GM10266 (cell line): ENCODE measurements around the gene GPBAR1.
A peak's percentile ranks its signal among the peaks of the same experiment; 100 is the strongest.

Experiments used
- DNase-seq: peaks from one replicate; pipeline ENCODE4 v3.0.0; 2012; ENCODE audit errors: extremely low spot score
- TF ChIP-seq, protein P1 (sequence below): IDR thresholded peaks from 2 replicates; pipeline ENCODE4 v1.5.1; 2012; ENCODE audit warnings: mild to moderate bottlenecking, low read depth; ENCODE audit not compliant: control insufficient read depth, insufficient read depth; ENCODE audit errors: missing control alignments

Gene GPBAR1

DNA sequence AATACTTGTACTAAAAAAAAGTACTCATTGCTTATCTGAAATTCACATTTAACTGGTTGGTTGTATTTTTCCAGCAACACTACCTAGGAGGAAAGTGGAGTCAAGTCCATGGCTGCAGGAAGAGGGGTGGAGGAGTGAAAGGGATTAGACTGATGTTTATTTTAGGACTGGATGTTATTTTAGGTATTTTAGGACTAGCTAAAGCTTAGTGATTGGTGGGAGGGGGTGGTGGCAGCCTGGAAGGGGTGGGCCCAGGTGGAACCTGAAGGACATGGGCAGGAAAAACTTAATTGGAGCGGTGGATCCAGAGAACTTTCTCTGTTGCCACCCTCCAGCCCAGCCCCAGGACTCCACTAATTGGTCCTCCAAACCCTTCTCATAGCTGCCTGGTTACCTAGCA lies 35.4 kb downstream of the GPBAR1 start:
- TF ChIP-seq, protein P1, sequence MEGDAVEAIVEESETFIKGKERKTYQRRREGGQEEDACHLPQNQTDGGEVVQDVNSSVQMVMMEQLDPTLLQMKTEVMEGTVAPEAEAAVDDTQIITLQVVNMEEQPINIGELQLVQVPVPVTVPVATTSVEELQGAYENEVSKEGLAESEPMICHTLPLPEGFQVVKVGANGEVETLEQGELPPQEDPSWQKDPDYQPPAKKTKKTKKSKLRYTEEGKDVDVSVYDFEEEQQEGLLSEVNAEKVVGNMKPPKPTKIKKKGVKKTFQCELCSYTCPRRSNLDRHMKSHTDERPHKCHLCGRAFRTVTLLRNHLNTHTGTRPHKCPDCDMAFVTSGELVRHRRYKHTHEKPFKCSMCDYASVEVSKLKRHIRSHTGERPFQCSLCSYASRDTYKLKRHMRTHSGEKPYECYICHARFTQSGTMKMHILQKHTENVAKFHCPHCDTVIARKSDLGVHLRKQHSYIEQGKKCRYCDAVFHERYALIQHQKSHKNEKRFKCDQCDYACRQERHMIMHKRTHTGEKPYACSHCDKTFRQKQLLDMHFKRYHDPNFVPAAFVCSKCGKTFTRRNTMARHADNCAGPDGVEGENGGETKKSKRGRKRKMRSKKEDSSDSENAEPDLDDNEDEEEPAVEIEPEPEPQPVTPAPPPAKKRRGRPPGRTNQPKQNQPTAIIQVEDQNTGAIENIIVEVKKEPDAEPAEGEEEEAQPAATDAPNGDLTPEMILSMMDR = no peak
- DNase-seq = no peak

DNA sequence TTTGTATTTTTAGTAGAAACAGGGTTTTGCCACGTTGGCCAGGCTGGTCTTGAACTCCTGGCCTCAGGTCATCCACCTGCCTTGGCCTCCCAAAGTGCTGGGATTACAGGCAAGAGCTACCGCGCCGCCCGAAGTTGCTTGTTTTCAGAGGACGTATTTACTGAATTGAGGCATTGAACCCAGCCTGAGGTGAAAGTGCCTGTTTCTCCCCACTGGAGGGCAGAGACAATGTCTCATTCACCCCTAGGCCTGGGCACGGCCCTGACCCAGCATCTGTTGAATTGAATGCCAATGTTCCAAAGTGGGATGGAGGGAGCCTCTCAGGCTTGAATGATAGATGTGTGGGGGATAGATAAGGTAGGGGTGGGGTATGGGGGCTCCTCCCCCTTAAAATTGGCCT lies 36.0 kb downstream of the GPBAR1 start:
- TF ChIP-seq, protein P1 = no peak
- no peak for DNase-seq

DNA sequence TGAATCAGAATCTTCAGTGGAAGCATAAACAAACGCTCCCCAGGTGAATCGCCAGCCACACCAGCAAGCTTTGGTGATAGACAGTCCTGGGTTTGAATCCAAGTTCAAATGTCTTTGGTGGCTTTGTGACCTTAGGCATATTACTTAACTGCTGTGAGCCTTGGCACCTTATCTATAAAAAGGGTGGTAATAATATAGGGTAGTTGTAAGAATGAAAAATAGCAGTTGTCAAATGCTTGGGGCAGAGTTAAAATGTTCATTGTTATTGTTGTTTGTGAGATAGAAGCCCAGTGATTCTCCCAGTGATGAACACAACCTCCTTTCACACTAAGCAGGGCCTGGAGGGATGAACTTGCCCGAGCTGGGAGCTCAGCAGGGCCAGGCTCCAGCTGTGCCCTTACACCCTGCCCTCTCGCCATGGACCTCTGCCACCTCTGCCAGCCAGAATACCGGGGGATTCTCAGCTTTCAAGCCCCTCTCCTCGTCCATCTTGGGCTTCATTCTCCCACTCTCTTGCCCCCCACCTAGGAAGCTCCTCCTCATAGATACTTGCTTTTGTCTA lies 37.6 kb downstream of the GPBAR1 start:
- TF ChIP-seq, protein P1 = no peak

DNA sequence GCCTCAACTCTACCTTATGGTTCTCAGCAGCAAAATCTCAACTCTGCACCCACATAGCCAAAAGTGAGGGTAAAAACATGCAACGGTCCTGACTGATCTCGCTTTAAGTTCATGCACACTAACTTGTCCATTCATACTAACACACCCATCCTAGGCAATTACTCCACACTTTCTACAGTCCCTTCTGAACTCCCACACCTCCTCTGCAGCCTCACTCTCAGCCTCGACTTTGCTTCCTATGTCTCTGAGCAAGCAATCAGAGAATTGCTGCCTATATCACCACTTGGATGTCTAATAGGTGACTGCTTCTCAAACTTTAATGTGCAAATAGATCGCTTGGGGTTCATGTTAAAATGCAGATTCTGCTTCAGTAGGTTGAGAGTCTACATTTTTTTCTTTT lies 39.3 kb downstream of the GPBAR1 start:
- TF ChIP-seq, protein P1 = no peak
- DNase-seq = no peak

More for the DNA sequence above, 37.6 kb downstream of the GPBAR1 start:
- DNase-seq = no peak

DNA sequence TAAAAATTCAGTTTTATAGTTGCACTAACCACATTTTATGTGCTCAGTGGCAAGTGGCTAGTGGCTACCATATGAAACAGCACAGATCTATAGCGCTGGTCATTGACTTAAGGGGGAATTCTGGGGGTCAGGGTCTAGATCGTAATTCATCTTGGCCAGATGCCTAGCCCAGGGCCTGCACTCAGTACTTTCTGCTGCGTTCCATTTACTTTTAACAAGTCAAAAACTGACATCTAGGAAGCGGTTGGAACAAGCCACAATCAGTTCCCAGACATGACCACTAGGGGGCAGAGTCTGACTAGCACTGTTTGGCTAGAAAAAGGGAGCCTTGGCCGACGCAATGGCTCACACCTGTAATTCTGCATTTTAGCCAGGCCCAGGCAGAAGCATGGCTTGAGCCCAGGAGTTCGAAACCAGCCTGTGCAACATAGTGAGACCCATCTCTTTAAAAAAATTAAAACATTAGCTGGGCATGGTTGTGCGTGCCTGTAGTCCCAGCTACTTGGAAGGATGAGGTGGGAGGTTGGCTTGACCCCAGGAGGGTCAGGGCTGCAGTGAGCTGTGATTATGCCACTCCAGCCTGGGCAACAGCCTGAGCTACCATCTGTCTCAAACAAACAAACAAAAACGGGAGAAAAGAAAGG lies 40.5 kb downstream of the GPBAR1 start:
- TF ChIP-seq, protein P1 = peak; percentile 94
- peak; percentile 71 for DNase-seq

DNA sequence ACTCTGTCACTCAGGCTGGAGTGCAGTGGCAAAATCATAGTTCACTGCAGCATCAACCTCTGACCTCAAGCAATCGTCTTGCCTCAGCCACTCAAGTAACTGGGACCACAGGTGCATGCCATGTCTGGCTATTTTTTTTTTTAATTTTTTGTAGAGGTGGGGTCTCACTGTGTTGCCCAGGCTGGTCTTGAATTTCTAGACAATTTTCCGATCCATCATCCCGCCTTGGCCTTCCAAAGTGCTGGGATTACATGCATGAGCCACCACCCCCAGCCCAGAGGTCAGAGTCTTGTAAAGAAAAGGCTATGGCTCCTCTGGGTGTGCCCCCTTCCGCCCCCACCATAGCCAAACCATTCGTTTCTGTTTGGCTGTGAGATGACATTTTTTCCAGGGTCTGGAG lies 44.6 kb downstream of the GPBAR1 start:
- TF ChIP-seq, protein P1 = no peak
- DNase-seq = no peak

DNA sequence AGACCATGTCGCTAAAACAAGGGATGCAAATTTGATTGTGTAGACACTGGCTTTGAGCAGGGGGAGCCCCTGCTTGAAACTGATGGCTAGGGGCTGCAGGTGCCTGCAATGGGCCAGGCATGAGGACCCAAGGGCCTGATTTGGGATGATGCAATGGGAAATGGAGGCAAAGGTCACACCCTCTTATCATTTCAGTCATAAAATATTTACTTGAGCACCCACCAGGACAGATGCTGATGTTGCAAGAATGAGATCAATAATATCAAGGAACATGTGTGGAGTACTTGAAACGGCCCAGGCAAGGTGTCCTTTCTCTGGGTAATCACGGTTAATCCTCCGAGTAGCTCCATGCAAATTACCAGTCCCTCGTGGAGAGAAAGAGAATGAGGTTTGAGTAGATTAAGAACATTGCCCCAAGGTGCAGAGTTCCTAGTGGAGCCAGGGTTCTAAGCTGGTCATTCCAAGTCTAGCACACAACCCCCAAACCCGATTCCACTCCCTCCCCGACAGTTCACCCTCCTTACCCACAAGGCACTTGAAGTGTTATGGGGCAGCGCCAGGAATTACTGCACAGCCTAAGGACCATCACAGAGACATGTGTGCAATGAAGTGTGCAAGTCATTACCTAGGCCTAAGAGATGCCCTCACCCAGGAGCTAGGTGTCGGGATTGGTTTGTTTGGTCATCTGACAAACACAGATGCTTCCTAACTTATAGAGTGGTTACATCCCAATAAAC lies 45.5 kb downstream of the GPBAR1 start:
- TF ChIP-seq, protein P1 = no peak
- no peak for DNase-seq
